Measurements from ENCODE around the gene CSNK1G3.
A peak's percentile ranks its signal among the peaks of the same experiment; 100 is the strongest.

The CSNK1G3 gene

GRCh38 chr5:123527190-123527589, 15.2 kb downstream of the CSNK1G3 start:
- peaks cover 0 to 35% (median 2%) of the 10 kb centered on the region in 10 experiments; a peak in 9 of 20 replicates for H3K4me1 ChIP-seq
- peaks cover under 1 to 87% (median 49%) of the 10 kb centered on the region in 11 experiments; a peak in 14 of 22 replicates for H4K20me1 ChIP-seq
- H3K27ac ChIP-seq, result no peak overlapping the region
- no peaks in the 10 kb centered on the region for H3K27me3 ChIP-seq
- H3K36me3 ChIP-seq, result peaks cover 0 to 9% (median 7%) of the 10 kb centered on the region in 11 experiments; a peak in 9 of 22 replicates
- H3K9ac ChIP-seq, result no peak overlapping the region
- no peak for TF ChIP-seq Cebpa-rat (IDR thresholded peaks at IDR 0.05)
- no peak overlapping the region for H3K4me3 ChIP-seq
- no peak overlapping the region; a peak in 1 of 22 replicates for H3K4me2 ChIP-seq
- peaks cover 0 to 25% (median 12%) of the 10 kb centered on the region in 11 experiments; a peak in 15 of 22 replicates for H3K9me3 ChIP-seq (replicated peaks in 1 of 11)

- Histone ChIP-seq H3K27ac (no peak overlapping the region), H3K36me3 (peaks cover 0 to 8% (median 6%) of the 10 kb centered on the region in 11 experiments; a peak in 6 of 22 replicates), H3K4me1 (peaks cover 0 to 35% (median 2%) of the 10 kb centered on the region in 10 experiments; a peak in 9 of 20 replicates)
Measured at GRCh38 chr5:123528065-123528464, 16.1 kb downstream of the CSNK1G3 start.

GRCh38 chr5:123528878-123529277, 16.9 kb downstream of the CSNK1G3 start:
- Histone ChIP-seq H3K27me3 (no peaks in the 10 kb centered on the region), H3K27ac (no peak overlapping the region), H3K4me1 (peaks cover 0 to 28% (median 2%) of the 10 kb centered on the region in 10 experiments; a peak in 9 of 20 replicates), H3K9me3 (replicated peaks in 1 of 11) (peaks cover 0 to 25% (median 11%) of the 10 kb centered on the region in 11 experiments; a peak in 14 of 22 replicates), H3K4me2 (no peak overlapping the region), H3K9ac (no peak overlapping the region), H3K4me3 (no peak overlapping the region), H4K20me1 (peaks cover 0 to 82% (median 34%) of the 10 kb centered on the region in 11 experiments; a peak in 14 of 22 replicates), H3K36me3 (peaks cover 0 to 8% (median 6%) of the 10 kb centered on the region in 11 experiments; a peak in 6 of 22 replicates)
- TF ChIP-seq Cebpa-rat (IDR thresholded peaks at IDR 0.05), result no peak

More at GRCh38 chr5:123528065-123528464, 16.1 kb downstream of the CSNK1G3 start:
- H4K20me1 ChIP-seq, result peaks cover 0 to 82% (median 42%) of the 10 kb centered on the region in 11 experiments; a peak in 14 of 22 replicates
- no peaks in the 10 kb centered on the region for H3K27me3 ChIP-seq
- no peak overlapping the region for H3K9ac ChIP-seq
- no peak for TF ChIP-seq Cebpa-rat (IDR thresholded peaks at IDR 0.05)
- H3K4me2 ChIP-seq, result no peak overlapping the region
- peaks cover 0 to 25% (median 11%) of the 10 kb centered on the region in 11 experiments; a peak in 14 of 22 replicates for H3K9me3 ChIP-seq (replicated peaks in 1 of 11)
- no peak overlapping the region for H3K4me3 ChIP-seq

- TF ChIP-seq Cebpa-rat (IDR thresholded peaks at IDR 0.05), result no peak
- Histone ChIP-seq H3K4me1 (peaks cover 0 to 21% (median 0%) of the 10 kb centered on the region in 10 experiments; a peak in 7 of 20 replicates), H3K9me3 (replicated peaks in 1 of 11) (peaks cover 0 to 20% (median under 1%) of the 10 kb centered on the region in 11 experiments; a peak in 6 of 22 replicates), H3K36me3 (peaks cover 0 to 7% (median 0%) of the 10 kb centered on the region in 11 experiments; a peak in 3 of 22 replicates), H3K27me3 (no peaks in the 10 kb centered on the region), H3K27ac (no peak overlapping the region), H3K4me3 (no peak overlapping the region), H3K9ac (no peak overlapping the region), H3K4me2 (no peak overlapping the region), H4K20me1 (peaks cover 0 to 82% (median 35%) of the 10 kb centered on the region in 11 experiments; a peak in 13 of 22 replicates)
Measured at GRCh38 chr5:123530728-123531127, 18.8 kb downstream of the CSNK1G3 start.

GRCh38 chr5:123535648-123536047, 23.7 kb downstream of the CSNK1G3 start:
- peaks cover 0 to 83% (median 23%) of the 10 kb centered on the region in 11 experiments; a peak in 12 of 22 replicates for H4K20me1 ChIP-seq
- peaks cover 0 to 7% (median 0%) of the 10 kb centered on the region in 11 experiments; a peak in 2 of 22 replicates for H3K9me3 ChIP-seq (replicated peaks in 1 of 11)
- H3K4me1 ChIP-seq, result peaks cover 0 to 28% (median 0%) of the 10 kb centered on the region in 10 experiments; a peak in 6 of 20 replicates
- no peak overlapping the region for H3K4me3 ChIP-seq
- peak overlapping the region in 3 of 11 experiments; percentile 4 to 62 (median 55); a peak in 4 of 22 replicates for H3K4me2 ChIP-seq
- no peak overlapping the region for H3K9ac ChIP-seq
- peaks cover 0 to 5% (median 0%) of the 10 kb centered on the region in 11 experiments; a peak in 3 of 22 replicates for H3K36me3 ChIP-seq
- no peak for TF ChIP-seq Cebpa-rat (IDR thresholded peaks at IDR 0.05)
- H3K27ac ChIP-seq, result no peak overlapping the region; a peak in 1 of 22 replicates
- no peaks in the 10 kb centered on the region for H3K27me3 ChIP-seq

- Histone ChIP-seq H3K4me3 (no peak overlapping the region), H3K4me2 (no peak overlapping the region), H3K9ac (no peak overlapping the region), H3K36me3 (peaks cover 0 to 5% (median 0%) of the 10 kb centered on the region in 11 experiments; a peak in 3 of 22 replicates), H3K4me1 (peaks cover 0 to 28% (median 0%) of the 10 kb centered on the region in 10 experiments; a peak in 5 of 20 replicates), H3K9me3 (replicated peaks in 1 of 11) (peaks cover 0 to 7% (median 0%) of the 10 kb centered on the region in 11 experiments; a peak in 2 of 22 replicates), H4K20me1 (peaks cover 0 to 89% (median 30%) of the 10 kb centered on the region in 11 experiments; a peak in 14 of 22 replicates), H3K27ac (no peak overlapping the region), H3K27me3 (no peaks in the 10 kb centered on the region)
- TF ChIP-seq Cebpa-rat (IDR thresholded peaks at IDR 0.05), result no peak
Measured at GRCh38 chr5:123537256-123537655, 25.3 kb downstream of the CSNK1G3 start.

GRCh38 chr5:123537845-123538244, 25.9 kb downstream of the CSNK1G3 start:
- no peak for TF ChIP-seq Cebpa-rat (IDR thresholded peaks at IDR 0.05)
- H3K4me3 ChIP-seq, result no peak overlapping the region
- H3K27me3 ChIP-seq, result no peaks in the 10 kb centered on the region

GRCh38 chr5:123538670-123539459, 26.9 kb downstream of the CSNK1G3 start:
- H3K36me3 ChIP-seq, result peaks cover 0 to 5% (median 0%) of the 10 kb centered on the region in 11 experiments; a peak in 3 of 22 replicates
- H4K20me1 ChIP-seq, result peaks cover 7 to 94% (median 46%) of the 10 kb centered on the region in 11 experiments; a peak in 19 of 22 replicates
- H3K4me2 ChIP-seq, result no peak overlapping the region
- peaks cover 0 to 28% (median 0%) of the 10 kb centered on the region in 10 experiments; a peak in 5 of 20 replicates for H3K4me1 ChIP-seq
- H3K4me3 ChIP-seq, result no peak overlapping the region
- H3K27ac ChIP-seq, result no peak overlapping the region
- no peaks in the 10 kb centered on the region for H3K27me3 ChIP-seq
- TF ChIP-seq Cebpa-rat (IDR thresholded peaks at IDR 0.05), result no peak
- no peak overlapping the region for H3K9ac ChIP-seq
- H3K9me3 ChIP-seq (replicated peaks in 1 of 11), result peaks cover 0 to 7% (median 0%) of the 10 kb centered on the region in 11 experiments; a peak in 2 of 22 replicates

More at GRCh38 chr5:123537845-123538244, 25.9 kb downstream of the CSNK1G3 start:
- no peak overlapping the region for H3K27ac ChIP-seq
- peaks cover 0 to 7% (median 0%) of the 10 kb centered on the region in 11 experiments; a peak in 2 of 22 replicates for H3K9me3 ChIP-seq (replicated peaks in 1 of 11)
- H4K20me1 ChIP-seq, result peaks cover under 1 to 94% (median 36%) of the 10 kb centered on the region in 11 experiments; a peak in 18 of 22 replicates
- no peak overlapping the region for H3K9ac ChIP-seq
- no peak overlapping the region for H3K4me2 ChIP-seq
- peaks cover 0 to 5% (median 0%) of the 10 kb centered on the region in 11 experiments; a peak in 3 of 22 replicates for H3K36me3 ChIP-seq
- H3K4me1 ChIP-seq, result peaks cover 0 to 28% (median 0%) of the 10 kb centered on the region in 10 experiments; a peak in 5 of 20 replicates
